ENCODE measurements around the gene FAM83D.
A peak's percentile ranks its signal among the peaks of the same experiment; 100 is the strongest.

The FAM83D gene

GRCh38 chr20:38924718-38925117 lies 1.5 kb upstream of the FAM83D start:
- Histone ChIP-seq H3K36me3 (ENCODE audit: insufficient read depth, low read length) (peaks cover 5% of the 10 kb centered on the region; the same call in 1 of the 2 replicates), H3K4me3 (no peak overlapping the region), H3K27ac (no peak overlapping the region), H3K9me3 (ENCODE audit: low read depth, low read length) (no peaks in the 10 kb centered on the region), H3K9ac (ENCODE audit: insufficient read length) (no peak overlapping the region)
- DNase-seq (ENCODE audit: low read depth, low spot score): no peak
- TF ChIP-seq POLR2AphosphoS5 (IDR thresholded peaks at IDR 0.05; ENCODE audit: borderline replicate concordance, low read depth, low read length) (no peak), FOXP2 (optimal IDR thresholded peaks at IDR 0.05; ENCODE audit: control extremely low read depth, extremely low read length, insufficient read depth) (no peak)

GRCh38 chr20:38926934-38927616 lies 858 bp downstream of the FAM83D start:
- Histone ChIP-seq H3K27ac (no peak overlapping the region; the same call in 1 of the 2 replicates), H3K9me3 (ENCODE audit: low read depth, low read length) (no peaks in the 10 kb centered on the region), H3K36me3 (ENCODE audit: insufficient read depth, low read length) (peaks cover 13% of the 10 kb centered on the region; the same call in 1 of the 2 replicates), H3K9ac (ENCODE audit: insufficient read length) (peak overlapping the region; percentile 94), H3K4me3 (peak overlapping the region; percentile 95)
- DNase-seq (ENCODE audit: low read depth, low spot score): no peak
- TF ChIP-seq EZH2 (IDR thresholded peaks at IDR 0.05) (no peak), POLR2AphosphoS5 (IDR thresholded peaks at IDR 0.05; ENCODE audit: borderline replicate concordance, low read depth, low read length) (no peak), FOXP2 (optimal IDR thresholded peaks at IDR 0.05; ENCODE audit: control extremely low read depth, extremely low read length, insufficient read depth) (no peak)

- TF ChIP-seq POLR2AphosphoS5 (IDR thresholded peaks at IDR 0.05; ENCODE audit: borderline replicate concordance, low read depth, low read length) (no peak), FOXP2 (optimal IDR thresholded peaks at IDR 0.05; ENCODE audit: control extremely low read depth, extremely low read length, insufficient read depth) (no peak), EZH2 (IDR thresholded peaks at IDR 0.05) (no peak)
- no peak for DNase-seq (ENCODE audit: low read depth, low spot score)
- Histone ChIP-seq H3K9me3 (ENCODE audit: low read depth, low read length) (no peaks in the 10 kb centered on the region), H3K4me3 (peak overlapping the region; percentile 95), H3K27ac (no peak overlapping the region), H3K9ac (ENCODE audit: insufficient read length) (peak overlapping the region; percentile 94), H3K36me3 (ENCODE audit: insufficient read depth, low read length) (peaks cover 13% of the 10 kb centered on the region; the same call in 1 of the 2 replicates)
These were observed 1.8 kb downstream of the FAM83D start for GRCh38 chr20:38927902-38928578.

- no peak for TF ChIP-seq FOXP2 (optimal IDR thresholded peaks at IDR 0.05; ENCODE audit: control extremely low read depth, extremely low read length, insufficient read depth)
- no peak for TF ChIP-seq POLR2AphosphoS5 (IDR thresholded peaks at IDR 0.05; ENCODE audit: borderline replicate concordance, low read depth, low read length)
- H3K9ac ChIP-seq (ENCODE audit: insufficient read length): no peak overlapping the region
- no peaks in the 10 kb centered on the region for H3K9me3 ChIP-seq (ENCODE audit: low read depth, low read length)
- H3K4me3 ChIP-seq: no peak overlapping the region
- H3K36me3 ChIP-seq (ENCODE audit: insufficient read depth, low read length): peaks cover 27% of the 10 kb centered on the region
- H3K27ac ChIP-seq: no peak overlapping the region
- DNase-seq (ENCODE audit: low read depth, low spot score): no peak
These were observed 4.0 kb downstream of the FAM83D start for GRCh38 chr20:38930242-38930569.

- no peaks in the 10 kb centered on the region for H3K9me3 ChIP-seq (ENCODE audit: low read depth, low read length)
- H3K4me3 ChIP-seq: no peak overlapping the region
- H3K36me3 ChIP-seq (ENCODE audit: insufficient read depth, low read length): peaks cover 38% of the 10 kb centered on the region
- no peak overlapping the region for H3K27ac ChIP-seq
- TF ChIP-seq EZH2 (IDR thresholded peaks at IDR 0.05): no peak
- TF ChIP-seq POLR2AphosphoS5 (IDR thresholded peaks at IDR 0.05; ENCODE audit: borderline replicate concordance, low read depth, low read length): no peak
- TF ChIP-seq FOXP2 (optimal IDR thresholded peaks at IDR 0.05; ENCODE audit: control extremely low read depth, extremely low read length, insufficient read depth): no peak
- no peak overlapping the region for H3K9ac ChIP-seq (ENCODE audit: insufficient read length)
- no peak for DNase-seq (ENCODE audit: low read depth, low spot score)
These were observed 5.8 kb downstream of the FAM83D start for GRCh38 chr20:38931984-38932383.

- Histone ChIP-seq H3K36me3 (ENCODE audit: insufficient read depth, low read length) (peaks cover 40% of the 10 kb centered on the region), H3K9me3 (ENCODE audit: low read depth, low read length) (no peaks in the 10 kb centered on the region), H3K9ac (ENCODE audit: insufficient read length) (no peak overlapping the region), H3K4me3 (no peak overlapping the region), H3K27ac (no peak overlapping the region)
- DNase-seq (ENCODE audit: low read depth, low spot score): no peak
- TF ChIP-seq EZH2 (IDR thresholded peaks at IDR 0.05): no peak
- TF ChIP-seq FOXP2 (optimal IDR thresholded peaks at IDR 0.05; ENCODE audit: control extremely low read depth, extremely low read length, insufficient read depth): no peak
- TF ChIP-seq POLR2AphosphoS5 (IDR thresholded peaks at IDR 0.05; ENCODE audit: borderline replicate concordance, low read depth, low read length): no peak
These were observed 6.4 kb downstream of the FAM83D start for GRCh38 chr20:38932457-38933120.

- no peak for TF ChIP-seq POLR2AphosphoS5 (IDR thresholded peaks at IDR 0.05; ENCODE audit: borderline replicate concordance, low read depth, low read length)
- TF ChIP-seq FOXP2 (optimal IDR thresholded peaks at IDR 0.05; ENCODE audit: control extremely low read depth, extremely low read length, insufficient read depth): no peak
- TF ChIP-seq EZH2 (IDR thresholded peaks at IDR 0.05): no peak
- Histone ChIP-seq H3K27ac (no peak overlapping the region), H3K36me3 (ENCODE audit: insufficient read depth, low read length) (peaks cover 51% of the 10 kb centered on the region), H3K9me3 (ENCODE audit: low read depth, low read length) (no peaks in the 10 kb centered on the region), H3K4me3 (no peak overlapping the region), H3K9ac (ENCODE audit: insufficient read length) (no peak overlapping the region)
- DNase-seq (ENCODE audit: low read depth, low spot score): no peak
These were observed 8.3 kb downstream of the FAM83D start for GRCh38 chr20:38934530-38934929.

- DNase-seq (ENCODE audit: low read depth, low spot score): no peak
- TF ChIP-seq EZH2 (IDR thresholded peaks at IDR 0.05) (no peak), FOXP2 (optimal IDR thresholded peaks at IDR 0.05; ENCODE audit: control extremely low read depth, extremely low read length, insufficient read depth) (no peak), POLR2AphosphoS5 (IDR thresholded peaks at IDR 0.05; ENCODE audit: borderline replicate concordance, low read depth, low read length) (no peak)
- Histone ChIP-seq H3K4me3 (no peak overlapping the region), H3K9ac (ENCODE audit: insufficient read length) (no peak overlapping the region), H3K9me3 (ENCODE audit: low read depth, low read length) (no peaks in the 10 kb centered on the region), H3K27ac (no peak overlapping the region), H3K36me3 (ENCODE audit: insufficient read depth, low read length) (peaks cover 52% of the 10 kb centered on the region)
These were observed 9.1 kb downstream of the FAM83D start for GRCh38 chr20:38935285-38935684.

Measured in SK-N-MC (cell line).